Muscle of leg (tissue), 11 donors: ENCODE measurements around the gene NUP93. TPM values are rescaled to one million over a fixed set of nuclear protein-coding genes. Genes with fewer than 3 reads are reported as not detected.

Experiments used
- DNase-seq: peaks from one replicate; pipeline ENCODE4 v3.0.0; 2013
- H3K27ac ChIP-seq: one replicate; pipeline ENCODE4 v1.5.1; 2013; ENCODE audit warnings: mild to moderate bottlenecking, low read length, control low read depth
- H3K27me3 ChIP-seq: one replicate; pipeline ENCODE4 v1.6.1; 2013; ENCODE audit warnings: low read length; ENCODE audit not compliant: control insufficient read depth, insufficient read depth
- H3K36me3 ChIP-seq: one replicate; pipeline ENCODE4 v1.6.1; 2013; ENCODE audit warnings: low read length; ENCODE audit not compliant: control insufficient read depth, insufficient read depth
- H3K4me1 ChIP-seq: one replicate; pipeline ENCODE4 v1.6.1; 2013; ENCODE audit warnings: low read length; ENCODE audit not compliant: control insufficient read depth, insufficient read depth
- H3K4me3 ChIP-seq: one replicate; pipeline ENCODE4 v1.5.1; 2013; ENCODE audit warnings: low read length, control low read depth
- H3K9me3 ChIP-seq: replicated peaks from 2 replicates; pipeline ENCODE4 v1.6.1; 2013; ENCODE audit warnings: low read depth, low read length; ENCODE audit not compliant: control insufficient read depth
- WGBS: methylation state at CpG from one replicate; pipeline ENCODE4 v1.1.5; 2013; ENCODE audit warnings: missing lambda C conversion rate; ENCODE audit not compliant: insufficient coverage; 5-methylcytosine and 5-hydroxymethylcytosine counted together
- polyA plus RNA-seq, 8 donors: library from polyadenylated mRNA; unstranded; fragments of 120-200 nt; gene quantifications; one replicate each; pipeline versions ENCODE4 v1.2.1 to v1.2.3, GENCODE V29; 2013; ENCODE audit warnings: inconsistent platforms in 1 of 8, low replicate concordance in 1 of 8; ENCODE audit not compliant: insufficient read length in 8 of 8, insufficient read depth in 1 of 8
- total RNA-seq: library from RNA; stranded (reverse); fragments of 120-200 nt; gene quantifications from one replicate; pipeline ENCODE4 v1.2.4, GENCODE V29; 2013

NUP93 gene
- total and polyA plus RNA-seq, 9 donors, result 42.9 to 54.6 (median 45.9) TPM

GRCh38 chr16:56741399-56741798 lies 11.5 kb downstream of the NUP93 start:
- Histone ChIP-seq H3K4me3 (no peak overlapping the region), H3K27ac (no peak overlapping the region), H3K9me3 (no peaks in the 10 kb centered on the region), H3K4me1 (peaks cover 6% of the 10 kb centered on the region), H3K36me3 (no peaks in the 10 kb centered on the region), H3K27me3 (no peaks in the 10 kb centered on the region)
- no peak for DNase-seq
- WGBS, result no CpG with 5 or more reads among the region's 2 CpGs

DNA sequence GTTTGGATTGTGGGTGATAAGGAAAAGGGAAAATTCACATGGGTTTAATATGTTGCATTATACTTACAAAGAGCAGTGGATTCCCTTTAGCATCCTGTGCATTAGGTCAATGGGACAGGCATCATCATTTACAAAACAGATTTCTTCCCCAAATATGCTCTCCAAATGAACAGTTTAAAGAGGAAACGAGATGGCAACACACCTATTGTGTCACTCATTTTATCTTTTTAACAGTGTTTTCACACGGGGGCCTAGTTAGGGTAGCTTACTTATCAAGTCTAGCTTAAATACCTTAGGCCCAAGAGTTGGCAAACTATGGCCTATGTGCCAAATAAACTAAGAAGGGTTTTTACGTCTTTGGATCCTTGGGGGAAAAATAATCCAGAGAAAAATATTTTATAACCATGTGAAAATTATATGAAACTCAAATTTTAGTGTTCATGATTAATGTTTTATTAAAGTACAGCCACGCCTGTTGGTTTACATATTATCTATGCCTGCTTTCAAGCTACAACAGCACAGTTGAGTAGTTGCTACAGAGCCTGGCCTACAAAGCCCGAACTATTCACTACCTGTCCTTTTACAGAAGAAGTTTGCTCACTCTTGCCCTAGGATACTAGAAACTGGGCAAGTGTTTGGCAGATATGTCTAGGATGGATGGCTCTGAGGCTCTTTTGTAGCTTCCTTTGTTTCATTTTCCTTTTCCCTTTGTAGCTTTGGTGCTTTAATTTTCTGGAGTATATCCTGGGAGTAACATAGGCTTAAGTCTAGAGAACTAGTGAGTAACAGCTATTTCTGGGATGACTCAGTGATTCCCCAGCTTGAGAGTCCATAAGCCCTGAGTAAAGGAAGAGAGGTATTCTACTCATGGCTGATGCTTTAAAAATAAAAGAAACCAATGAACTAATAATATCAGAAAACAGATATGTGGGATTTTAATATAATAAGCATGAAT lies 12.4 kb downstream of the NUP93 start:
- Histone ChIP-seq H3K9me3 (no peaks in the 10 kb centered on the region), H3K27ac (no peak overlapping the region), H3K4me3 (no peak overlapping the region), H3K4me1 (peaks cover 6% of the 10 kb centered on the region), H3K36me3 (no peaks in the 10 kb centered on the region), H3K27me3 (no peaks in the 10 kb centered on the region)
- no peak for DNase-seq
- WGBS, result no CpG with 5 or more reads among the region's 5 CpGs

DNA sequence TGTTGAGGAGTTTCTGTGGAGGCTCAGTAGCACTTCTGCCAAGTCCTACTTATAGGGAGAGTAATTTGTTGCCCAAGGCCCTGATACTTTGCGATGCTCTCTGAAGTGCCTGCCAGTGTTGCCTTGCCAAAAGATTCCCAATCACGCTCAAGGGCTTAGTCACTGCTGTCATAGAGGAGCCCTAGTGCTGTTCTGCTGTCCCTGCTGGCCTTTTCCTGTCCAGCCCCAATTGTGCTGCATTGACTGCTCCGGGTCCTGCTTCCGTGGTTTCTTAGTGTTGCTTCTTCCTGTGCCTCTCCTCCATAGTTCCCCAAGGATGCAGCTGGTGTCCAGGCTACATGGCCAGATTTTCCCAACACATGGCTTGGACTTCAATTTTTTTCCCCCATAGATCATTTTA lies 13.9 kb downstream of the NUP93 start:
- H3K9me3 ChIP-seq, result no peaks in the 10 kb centered on the region
- 18% methylated on average over 4 of the region's 4 CpGs for WGBS
- H3K27ac ChIP-seq, result no peak overlapping the region
- H3K27me3 ChIP-seq, result no peaks in the 10 kb centered on the region
- peaks cover 6% of the 10 kb centered on the region for H3K36me3 ChIP-seq
- DNase-seq, result peak; percentile 63
- H3K4me3 ChIP-seq, result no peak overlapping the region
- peaks cover 6% of the 10 kb centered on the region for H3K4me1 ChIP-seq

GRCh38 chr16:56744996-56745640 lies 15.2 kb downstream of the NUP93 start:
- H3K4me3 ChIP-seq, result no peak overlapping the region
- WGBS, result 61% methylated on average over 5 of the region's 5 CpGs
- DNase-seq, result no peak

DNA sequence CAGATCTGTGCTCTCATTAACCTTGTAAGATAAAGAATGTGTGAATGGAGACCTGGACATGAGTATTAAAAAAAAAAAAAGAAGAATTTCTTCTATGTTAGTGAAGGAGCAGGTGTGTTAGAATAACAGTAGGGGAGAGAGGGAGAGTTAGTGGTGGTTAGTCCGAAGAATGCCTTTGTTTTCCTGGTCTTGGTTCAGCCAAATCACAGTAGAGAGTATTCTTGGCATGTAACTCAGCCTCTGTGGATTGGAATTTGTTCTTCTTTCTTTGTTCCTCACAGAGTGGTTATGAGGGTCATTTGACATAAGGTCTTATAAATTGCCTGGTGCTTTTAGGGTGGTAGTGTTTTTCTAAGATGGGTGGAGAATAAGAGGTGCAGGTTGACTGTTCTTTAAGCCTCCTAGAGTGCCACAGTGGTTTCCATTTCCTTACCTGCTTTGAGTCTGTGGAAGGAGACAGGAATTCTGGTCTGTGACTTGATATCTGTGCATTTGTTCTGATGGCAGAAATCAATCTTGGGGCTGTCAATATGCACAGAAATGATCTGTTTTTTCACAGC lies 17.6 kb downstream of the NUP93 start:
- no peak for DNase-seq

More at GRCh38 chr16:56744996-56745640, 15.2 kb downstream of the NUP93 start:
- no peaks in the 10 kb centered on the region for H3K27me3 ChIP-seq
- H3K9me3 ChIP-seq, result no peaks in the 10 kb centered on the region
- H3K4me1 ChIP-seq, result peaks cover 6% of the 10 kb centered on the region
- H3K36me3 ChIP-seq, result peaks cover 12% of the 10 kb centered on the region
- no peak overlapping the region for H3K27ac ChIP-seq

GRCh38 chr16:56748191-56748590 lies 18.3 kb downstream of the NUP93 start:
- 87% methylated on average over 7 of the region's 10 CpGs for WGBS
- Histone ChIP-seq H3K4me1 (peaks cover 6% of the 10 kb centered on the region), H3K27me3 (no peaks in the 10 kb centered on the region), H3K36me3 (peaks cover 12% of the 10 kb centered on the region), H3K9me3 (no peaks in the 10 kb centered on the region), H3K4me3 (no peak overlapping the region), H3K27ac (no peak overlapping the region)
- DNase-seq, result no peak

More for the DNA sequence above, 17.6 kb downstream of the NUP93 start:
- WGBS, result 50% methylated on average over 1 of the region's 1 CpG
- Histone ChIP-seq H3K4me1 (peaks cover 6% of the 10 kb centered on the region), H3K36me3 (peaks cover 12% of the 10 kb centered on the region), H3K4me3 (no peak overlapping the region), H3K27ac (no peak overlapping the region), H3K9me3 (no peaks in the 10 kb centered on the region), H3K27me3 (no peaks in the 10 kb centered on the region)

DNA sequence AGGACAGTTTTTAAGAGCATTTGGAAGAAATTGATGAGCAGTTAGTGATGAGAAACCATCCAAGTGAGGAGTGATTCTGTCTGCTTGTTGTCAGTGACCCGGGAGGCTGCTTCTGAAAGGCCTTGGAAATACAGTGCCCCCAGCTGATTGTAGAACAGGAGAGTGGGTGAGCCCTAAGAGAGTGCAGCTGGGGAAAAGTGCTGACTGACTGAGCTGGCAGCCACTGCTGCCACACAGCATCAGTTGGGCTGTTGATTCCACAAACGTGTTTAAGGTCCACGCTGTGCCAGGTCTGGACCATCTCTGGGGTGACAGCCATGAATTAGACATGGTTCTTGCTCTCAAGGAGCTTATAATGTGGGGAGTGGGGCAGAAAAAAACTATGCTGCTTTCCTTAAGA lies 18.9 kb downstream of the NUP93 start:
- no peak for DNase-seq
- Histone ChIP-seq H3K27me3 (no peaks in the 10 kb centered on the region), H3K4me3 (no peak overlapping the region), H3K4me1 (peaks cover 4% of the 10 kb centered on the region), H3K36me3 (peaks cover 12% of the 10 kb centered on the region), H3K9me3 (no peaks in the 10 kb centered on the region), H3K27ac (no peak overlapping the region)
- WGBS, result 66% methylated on average over 3 of the region's 3 CpGs

DNA sequence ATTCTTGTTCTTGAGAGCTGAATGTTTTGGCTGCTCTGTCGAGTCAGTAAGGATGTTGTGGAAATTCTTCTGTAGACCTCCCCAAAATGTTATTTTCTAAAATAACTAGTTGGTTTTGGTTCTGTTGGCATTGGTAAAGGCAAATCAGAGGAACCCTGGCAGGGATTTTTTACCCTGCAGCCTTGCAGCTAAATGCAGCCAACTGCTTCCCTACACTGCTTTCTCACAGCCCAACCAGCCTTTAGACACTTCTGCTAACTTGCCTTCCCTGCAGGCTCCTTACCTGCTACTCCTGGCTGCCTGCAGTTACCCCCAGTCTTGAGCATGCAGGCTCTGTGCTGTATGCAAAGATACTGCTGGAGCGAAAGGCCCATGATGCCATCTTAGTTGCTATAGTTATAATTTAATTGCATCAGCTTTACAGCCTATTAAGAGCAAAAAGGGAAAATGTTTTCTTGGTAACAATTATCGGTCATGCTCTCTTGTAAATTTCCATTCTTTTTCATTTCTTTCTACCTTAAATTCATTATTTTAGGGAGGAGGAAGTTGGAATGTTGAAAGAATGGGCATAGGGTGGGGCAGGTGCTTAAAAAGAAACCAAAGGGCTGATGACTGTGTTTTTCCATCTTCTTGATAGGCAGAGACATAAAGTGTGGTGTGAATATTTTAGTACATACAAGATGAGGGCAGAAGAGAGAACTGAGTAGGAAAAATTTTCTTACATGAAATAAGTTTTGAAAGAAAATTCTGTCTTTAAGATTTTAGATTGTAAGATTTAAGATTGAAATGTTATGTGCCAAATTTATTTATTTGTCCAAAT lies 20.0 kb downstream of the NUP93 start:
- no peak for DNase-seq
- Histone ChIP-seq H3K36me3 (peaks cover 12% of the 10 kb centered on the region), H3K4me3 (no peak overlapping the region), H3K4me1 (no peaks in the 10 kb centered on the region), H3K9me3 (peaks cover 7% of the 10 kb centered on the region), H3K27me3 (no peaks in the 10 kb centered on the region), H3K27ac (no peak overlapping the region)
- WGBS, result no CpG with 5 or more reads among the region's 3 CpGs

DNA sequence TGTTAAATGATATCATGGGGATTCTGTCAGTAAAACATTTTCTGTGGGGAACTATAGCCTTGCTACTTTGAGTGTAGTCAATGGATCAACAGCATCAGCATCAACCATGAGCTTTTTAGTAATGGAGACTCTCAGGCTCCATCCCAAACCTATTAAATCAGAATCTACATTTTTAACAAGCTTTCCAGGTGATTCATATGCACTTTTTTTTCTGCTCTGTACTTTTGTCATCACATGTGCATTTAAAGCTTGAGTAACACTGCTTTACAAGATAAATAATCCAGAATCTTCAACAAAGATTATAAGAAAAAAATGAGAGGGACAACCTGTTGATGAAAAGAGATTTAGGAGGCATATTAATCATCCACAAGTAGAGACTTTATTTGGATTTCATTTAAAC lies 23.5 kb downstream of the NUP93 start:
- H3K4me1 ChIP-seq, result no peaks in the 10 kb centered on the region
- peaks cover 8% of the 10 kb centered on the region for H3K9me3 ChIP-seq
- no peak overlapping the region for H3K27ac ChIP-seq
- no peak overlapping the region for H3K4me3 ChIP-seq
- H3K27me3 ChIP-seq, result no peaks in the 10 kb centered on the region
- DNase-seq, result no peak
- H3K36me3 ChIP-seq, result peaks cover 9% of the 10 kb centered on the region

DNA sequence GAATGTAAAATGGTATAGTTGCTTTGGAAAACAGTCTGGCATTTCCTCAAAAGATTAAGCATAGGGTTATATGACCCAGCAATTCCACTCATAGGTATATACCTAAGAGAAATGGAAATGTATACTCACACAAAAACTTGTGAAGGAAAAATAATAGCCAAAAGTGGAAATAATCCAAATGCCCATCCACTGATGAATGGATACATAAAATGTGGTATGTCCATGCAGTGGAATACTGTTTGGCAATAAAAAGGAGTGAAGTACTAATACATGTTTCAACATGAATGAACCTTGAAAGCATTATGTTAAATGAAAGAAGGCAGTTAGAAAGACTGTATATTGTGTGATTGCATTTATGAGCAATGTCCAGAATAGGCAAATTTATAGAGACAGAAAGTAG lies 25.1 kb downstream of the NUP93 start:
- Histone ChIP-seq H3K4me1 (no peaks in the 10 kb centered on the region), H3K36me3 (peaks cover 2% of the 10 kb centered on the region), H3K9me3 (peaks cover 8% of the 10 kb centered on the region), H3K27me3 (no peaks in the 10 kb centered on the region), H3K27ac (no peak overlapping the region), H3K4me3 (no peak overlapping the region)
- DNase-seq, result no peak
